Trophoblast cell (in vitro differentiated cells and primary cell): ENCODE results near the gene REN.
A peak's percentile ranks its signal among the peaks of the same experiment; 100 is the strongest.

Experiments used
- DNase-seq, 2 donors: peaks; one replicate each; pipeline ENCODE4 v3.0.0-alpha.2; 2016
- H2AFZ ChIP-seq: 2 replicates; pipeline ENCODE4 v1.6.1; 2013; ENCODE audit warnings: low read length, moderate library complexity, mild to moderate bottlenecking; ENCODE audit not compliant: insufficient read depth, poor library complexity
- H2AK5ac ChIP-seq: 2 replicates; pipeline ENCODE4 v1.6.1; 2013; ENCODE audit warnings: mild to moderate bottlenecking, low read length
- H2BK120ac ChIP-seq: 2 replicates; pipeline ENCODE4 v1.6.1; 2013; ENCODE audit warnings: low read length, mild to moderate bottlenecking, moderate library complexity; ENCODE audit not compliant: insufficient read depth, poor library complexity
- H2BK12ac ChIP-seq: 2 replicates; pipeline ENCODE4 v1.6.1; 2013; ENCODE audit warnings: mild to moderate bottlenecking, low read length, moderate library complexity
- H2BK5ac ChIP-seq: 2 replicates; pipeline ENCODE4 v1.6.1; 2013; ENCODE audit warnings: low read length, low read depth, moderate library complexity, mild to moderate bottlenecking; ENCODE audit not compliant: poor library complexity
- H3K14ac ChIP-seq: 2 replicates; pipeline ENCODE4 v1.6.1; 2013; ENCODE audit warnings: mild to moderate bottlenecking, low read length
- H3K18ac ChIP-seq: 2 replicates; pipeline ENCODE4 v1.6.1; 2013; ENCODE audit warnings: mild to moderate bottlenecking, low read length
- H3K23ac ChIP-seq: 2 replicates; pipeline ENCODE4 v1.6.1; 2013; ENCODE audit warnings: low read length
- H3K27ac ChIP-seq: 2 replicates; pipeline ENCODE4 v1.5.1; 2013; ENCODE audit warnings: low read depth, mild to moderate bottlenecking, inconsistent platforms, low read length, moderate library complexity
- H3K27me3 ChIP-seq: 2 replicates; pipeline ENCODE4 v1.6.1; 2013; ENCODE audit warnings: inconsistent platforms, mild to moderate bottlenecking, low read length, moderate library complexity; ENCODE audit not compliant: insufficient read depth
- H3K36me3 ChIP-seq, 2 experiments: 1 replicate in 1 of 2; 2 replicates in 1 of 2; pipeline ENCODE4 v1.6.1; 2013; ENCODE audit warnings: low read length in 2 of 2, mild to moderate bottlenecking in 2 of 2, moderate library complexity in 1 of 2; ENCODE audit not compliant: insufficient read depth in 2 of 2, control insufficient read depth in 1 of 2
- H3K4ac ChIP-seq: 2 replicates; pipeline ENCODE4 v1.6.1; 2013; ENCODE audit warnings: low read depth, mild to moderate bottlenecking, low read length, moderate library complexity
- H3K4me1 ChIP-seq, 2 experiments: 1 replicate in 1 of 2; 2 replicates in 1 of 2; pipeline ENCODE4 v1.6.1; 2013; ENCODE audit warnings: low read length in 2 of 2, mild to moderate bottlenecking in 2 of 2, moderate library complexity in 1 of 2; ENCODE audit not compliant: insufficient read depth in 2 of 2, control insufficient read depth in 1 of 2
- H3K4me2 ChIP-seq: 2 replicates; pipeline ENCODE4 v1.6.1; 2013; ENCODE audit warnings: inconsistent platforms, mild to moderate bottlenecking, low read length, moderate library complexity
- H3K4me3 ChIP-seq: 2 replicates; pipeline ENCODE4 v1.5.1; 2013; ENCODE audit warnings: mild to moderate bottlenecking, low read depth, low read length, inconsistent platforms
- H3K79me1 ChIP-seq: one replicate; pipeline ENCODE4 v1.6.1; 2013; ENCODE audit warnings: low read length
- H3K79me2 ChIP-seq: 2 replicates; pipeline ENCODE4 v1.6.1; 2013; ENCODE audit warnings: low read length, mild to moderate bottlenecking; ENCODE audit not compliant: control insufficient read depth, insufficient read depth, poor library complexity
- H3K9ac ChIP-seq: 2 replicates; pipeline ENCODE4 v1.6.1; 2013; ENCODE audit warnings: mild to moderate bottlenecking, low read length
- H3K9me3 ChIP-seq: 2 replicates; pipeline ENCODE4 v1.6.1; 2013; ENCODE audit warnings: low read depth, mild to moderate bottlenecking, control low read depth, inconsistent platforms, low read length; ENCODE audit not compliant: insufficient read depth
- H4K12ac ChIP-seq: 2 replicates; pipeline ENCODE4 v1.6.1; 2013; ENCODE audit warnings: low read depth, mild to moderate bottlenecking, low read length, moderate library complexity
- H4K8ac ChIP-seq: 2 replicates; pipeline ENCODE4 v1.6.1; 2013; ENCODE audit warnings: low read depth, mild to moderate bottlenecking, low read length, moderate library complexity
- H4K91ac ChIP-seq: one replicate; pipeline ENCODE4 v1.6.1; 2013; ENCODE audit warnings: low read depth, mild to moderate bottlenecking, low read length, moderate library complexity
- WGBS: extraction: QIAGEN DNeasy Blood & Tissue Kit; methylation state at CpG from one replicate; pipeline ENCODE4 v1.1.7; 2013; ENCODE audit warnings: missing lambda C conversion rate; ENCODE audit not compliant: insufficient read length, insufficient coverage; ENCODE audit errors: extremely low coverage; 5-methylcytosine and 5-hydroxymethylcytosine counted together

REN gene

DNA sequence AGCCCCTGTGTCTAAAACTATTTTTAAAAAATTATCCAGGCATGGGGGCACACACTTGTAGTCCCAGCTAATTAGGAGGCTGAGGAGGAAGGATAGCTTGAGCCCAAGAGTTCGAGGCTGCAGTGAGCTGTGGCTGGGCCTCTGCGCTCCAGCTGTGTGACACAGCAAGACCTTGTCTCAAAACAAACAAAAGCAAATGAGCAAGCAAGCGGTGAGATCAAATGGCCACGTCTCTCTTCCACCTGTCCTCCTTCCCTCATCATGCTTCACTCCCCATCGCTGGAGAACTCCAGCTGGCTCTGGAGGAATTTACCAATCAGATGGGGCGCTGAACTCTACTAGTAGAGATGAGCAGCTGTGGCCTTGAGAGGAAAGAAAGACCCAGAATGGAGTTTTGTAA is 14.0 kb upstream of the REN start:
- no CpG with 5 or more reads among the region's 6 CpGs for WGBS

DNA sequence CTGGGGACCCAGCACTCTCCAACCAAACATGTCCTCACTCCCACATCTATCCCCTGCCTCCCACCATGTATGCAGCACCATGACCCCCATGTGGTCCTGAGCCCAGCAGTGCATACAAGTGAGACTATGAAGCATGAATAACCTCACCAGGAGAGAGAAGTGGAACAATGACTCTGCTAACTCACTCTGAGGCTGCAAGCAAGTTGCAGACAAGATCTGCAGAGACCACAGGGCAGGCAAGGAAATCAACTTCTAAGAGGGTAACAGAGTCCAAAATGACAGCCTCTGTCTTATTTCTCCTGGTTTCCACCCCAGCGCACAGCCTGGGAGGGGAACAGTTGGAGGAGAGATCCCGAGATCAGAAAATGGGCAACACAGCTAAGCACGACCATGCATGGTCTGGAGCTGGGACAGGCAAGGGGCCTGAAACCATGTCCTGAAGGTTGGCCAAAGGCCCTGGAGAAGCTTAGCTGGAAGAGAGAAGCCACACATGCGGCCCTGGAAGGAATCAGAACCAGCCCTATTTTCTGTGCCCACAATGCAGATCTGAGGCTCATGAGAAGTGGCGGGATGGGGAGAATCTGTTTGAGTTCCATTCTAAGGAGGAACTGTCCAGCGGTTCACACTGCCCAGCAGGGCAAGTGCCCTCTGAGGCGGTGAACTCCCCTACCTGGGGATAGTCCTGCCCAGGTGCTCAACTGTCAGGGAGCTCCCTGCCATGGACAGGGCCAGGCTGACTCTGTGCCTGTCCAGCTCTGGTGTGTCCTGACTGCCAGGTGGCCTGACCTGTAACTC is 12.5 kb upstream of the REN start:
- no peak overlapping the region for H3K4ac ChIP-seq
- no peaks in the 10 kb centered on the region for H3K27me3 ChIP-seq
- H2AK5ac ChIP-seq, result no peak overlapping the region
- H3K4me1 ChIP-seq, result no peaks in the 10 kb centered on the region
- no CpG with 5 or more reads among the region's 7 CpGs for WGBS
- H3K27ac ChIP-seq, result no peak overlapping the region
- no peaks in the 10 kb centered on the region for H3K79me2 ChIP-seq
- H3K9ac ChIP-seq, result no peak overlapping the region
- no peak overlapping the region for H2BK5ac ChIP-seq
- H4K12ac ChIP-seq, result no peak overlapping the region
- peaks cover 3% of the 10 kb centered on the region for H3K9me3 ChIP-seq
- H2BK120ac ChIP-seq, result no peak overlapping the region
- H2BK12ac ChIP-seq, result no peak overlapping the region
- H4K8ac ChIP-seq, result no peak overlapping the region
- H2AFZ ChIP-seq, result no peak overlapping the region
- H4K91ac ChIP-seq, result no peak overlapping the region
- H3K14ac ChIP-seq, result no peak overlapping the region
- no peaks in the 10 kb centered on the region for H3K79me1 ChIP-seq
- no peaks in the 10 kb centered on the region for H3K36me3 ChIP-seq
- H3K23ac ChIP-seq, result no peak overlapping the region
- no peak for DNase-seq
- H3K4me2 ChIP-seq, result no peak overlapping the region
- H3K4me3 ChIP-seq, result no peak overlapping the region
- H3K18ac ChIP-seq, result no peak overlapping the region

More for the DNA sequence above, 14.0 kb upstream of the REN start:
- Histone ChIP-seq H4K8ac (no peak overlapping the region), H3K4me3 (no peak overlapping the region), H3K14ac (no peak overlapping the region), H3K27me3 (no peaks in the 10 kb centered on the region), H2AK5ac (no peak overlapping the region), H3K27ac (no peak overlapping the region), H2BK5ac (no peak overlapping the region), H4K91ac (no peak overlapping the region), H4K12ac (no peak overlapping the region), H2BK120ac (no peak overlapping the region), H3K4me2 (no peak overlapping the region), H3K4me1 (no peaks in the 10 kb centered on the region), H3K9ac (no peak overlapping the region), H3K79me1 (no peaks in the 10 kb centered on the region), H3K79me2 (no peaks in the 10 kb centered on the region), H3K36me3 (no peaks in the 10 kb centered on the region), H3K23ac (no peak overlapping the region), H3K4ac (no peak overlapping the region), H2BK12ac (no peak overlapping the region), H3K18ac (no peak overlapping the region), H2AFZ (no peak overlapping the region), H3K9me3 (peaks cover 3% of the 10 kb centered on the region)
- no peak for DNase-seq

DNA sequence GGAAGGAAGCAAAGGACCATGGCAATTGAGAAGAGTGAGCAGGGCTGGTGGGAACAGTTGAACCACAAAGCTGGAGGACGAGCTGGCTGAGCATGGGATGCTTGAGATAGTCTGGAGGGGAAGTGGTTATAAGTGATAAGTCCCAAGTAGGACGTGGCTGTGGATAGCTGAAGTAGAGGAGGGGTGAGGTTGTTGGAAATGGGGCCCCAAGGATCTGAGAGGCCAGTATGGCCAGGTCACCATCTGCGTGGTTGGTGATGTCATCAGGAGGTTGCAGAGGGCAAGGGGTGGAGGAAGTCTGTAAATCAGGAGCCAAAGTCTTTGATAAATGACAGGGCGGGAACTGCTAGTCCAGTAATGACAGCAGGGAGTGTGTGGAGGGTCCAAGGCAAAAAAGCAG is 11.0 kb upstream of the REN start:
- Histone ChIP-seq H3K23ac (peak overlapping the region; percentile 33), H3K4me3 (no peak overlapping the region), H2AFZ (no peak overlapping the region), H3K4me1 (peaks cover 0 to 4% of the 10 kb centered on the region in 2 experiments), H3K4ac (no peak overlapping the region), H2AK5ac (no peak overlapping the region), H3K18ac (no peak overlapping the region), H3K27me3 (no peaks in the 10 kb centered on the region), H2BK5ac (no peak overlapping the region), H3K9ac (no peak overlapping the region), H4K12ac (no peak overlapping the region), H2BK120ac (no peak overlapping the region), H3K4me2 (no peak overlapping the region), H3K79me2 (no peaks in the 10 kb centered on the region), H2BK12ac (no peak overlapping the region), H4K8ac (no peak overlapping the region), H4K91ac (no peak overlapping the region), H3K79me1 (no peaks in the 10 kb centered on the region), H3K14ac (no peak overlapping the region), H3K9me3 (peaks cover 3% of the 10 kb centered on the region), H3K36me3 (no peaks in the 10 kb centered on the region), H3K27ac (no peak overlapping the region)
- no CpG with 5 or more reads among the region's 4 CpGs for WGBS
- DNase-seq, result no peak

DNA sequence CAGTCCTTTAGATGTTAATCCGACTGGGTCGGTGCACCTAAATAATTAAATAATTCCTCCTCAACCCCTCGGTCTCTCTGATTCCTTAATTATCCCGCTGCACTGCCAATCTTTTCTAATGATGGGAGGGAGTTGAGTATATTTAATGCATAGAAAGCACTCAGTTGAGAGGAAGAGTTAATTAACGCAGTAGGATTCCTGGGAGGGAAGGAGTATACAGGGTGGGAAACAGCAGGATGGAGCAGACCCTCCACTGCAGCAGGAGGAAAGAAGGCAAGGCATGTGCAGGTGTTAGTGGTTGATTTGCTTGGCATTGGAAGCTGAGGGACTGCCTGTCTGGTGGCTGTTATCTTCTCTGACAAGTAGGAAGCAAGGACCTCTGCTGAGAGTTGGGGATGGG is 9.9 kb upstream of the REN start:
- Histone ChIP-seq H3K4me3 (no peak overlapping the region), H3K4me2 (no peak overlapping the region), H4K12ac (no peak overlapping the region), H2BK120ac (no peak overlapping the region), H3K79me2 (no peaks in the 10 kb centered on the region), H4K91ac (no peak overlapping the region), H3K79me1 (no peaks in the 10 kb centered on the region), H3K14ac (no peak overlapping the region), H3K27me3 (no peaks in the 10 kb centered on the region), H3K18ac (no peak overlapping the region), H2AFZ (no peak overlapping the region), H3K4me1 (peaks cover 2 to 7% of the 10 kb centered on the region in 2 experiments), H4K8ac (no peak overlapping the region), H3K27ac (no peak overlapping the region), H2BK5ac (no peak overlapping the region), H3K23ac (no peak overlapping the region), H2AK5ac (no peak overlapping the region), H3K9ac (no peak overlapping the region), H3K9me3 (peaks cover 3% of the 10 kb centered on the region), H2BK12ac (no peak overlapping the region), H3K4ac (no peak overlapping the region), H3K36me3 (no peaks in the 10 kb centered on the region)
- no peak for DNase-seq
- no CpG with 5 or more reads among the region's 5 CpGs for WGBS
